Activated naive CD4-positive, alpha-beta T cell treated with anti-CD3 and anti-CD28 coated beads for 36 hours (primary cell): Measurements from ENCODE around the gene ACSL4. TPM values are rescaled to one million over a fixed set of nuclear protein-coding genes. Genes with fewer than 3 reads are reported as not detected.

Experiments used
- CTCF ChIA-PET: fragments of 350-600 bp; sonication (Branson Sonifier 250); formaldehyde crosslinking; loops from one replicate; lab custom pipeline; 2021; ENCODE audit warnings: antibody characterized with exemption; lab: Charles Lee
- DNase-seq: peaks from one replicate; pipeline ENCODE4 v3.0.0-alpha.2; 2020
- H3K27ac Mint-ChIP-seq: one replicate; pipeline ENCODE4 v1.8.0; 2021; ENCODE audit warnings: mild to moderate bottlenecking, mixed read lengths
- H3K27me3 Mint-ChIP-seq: one replicate; pipeline ENCODE4 v1.8.0; 2021; ENCODE audit warnings: low read depth, mixed read lengths
- H3K36me3 Mint-ChIP-seq: one replicate; pipeline ENCODE4 v1.8.0; 2021; ENCODE audit warnings: low read depth, mixed read lengths
- H3K4me1 Mint-ChIP-seq: one replicate; pipeline ENCODE4 v1.8.0; 2021; ENCODE audit warnings: low read depth, mixed read lengths
- H3K4me3 Mint-ChIP-seq: one replicate; pipeline ENCODE4 v1.8.0; 2021; ENCODE audit warnings: mild to moderate bottlenecking, moderate library complexity, mixed read lengths
- H3K9me3 Mint-ChIP-seq: one replicate; pipeline ENCODE4 v1.8.0; 2021; ENCODE audit warnings: mixed read lengths
- intact Hi-C: fragments of 100-400 bp; cut with micrococcal nuclease; formaldehyde crosslinking; loops from one replicate; pipeline ENCODE4 v1.15.1; 2023
- total RNA-seq, 2 experiments: library from RNA; stranded (reverse); gene quantifications; one replicate each; pipeline ENCODE4 v1.2.3, GENCODE V29; 2021

The ACSL4 gene
- total RNA-seq, 2 experiments from 2014 or later: 58.5 to 58.8 TPM

DNA sequence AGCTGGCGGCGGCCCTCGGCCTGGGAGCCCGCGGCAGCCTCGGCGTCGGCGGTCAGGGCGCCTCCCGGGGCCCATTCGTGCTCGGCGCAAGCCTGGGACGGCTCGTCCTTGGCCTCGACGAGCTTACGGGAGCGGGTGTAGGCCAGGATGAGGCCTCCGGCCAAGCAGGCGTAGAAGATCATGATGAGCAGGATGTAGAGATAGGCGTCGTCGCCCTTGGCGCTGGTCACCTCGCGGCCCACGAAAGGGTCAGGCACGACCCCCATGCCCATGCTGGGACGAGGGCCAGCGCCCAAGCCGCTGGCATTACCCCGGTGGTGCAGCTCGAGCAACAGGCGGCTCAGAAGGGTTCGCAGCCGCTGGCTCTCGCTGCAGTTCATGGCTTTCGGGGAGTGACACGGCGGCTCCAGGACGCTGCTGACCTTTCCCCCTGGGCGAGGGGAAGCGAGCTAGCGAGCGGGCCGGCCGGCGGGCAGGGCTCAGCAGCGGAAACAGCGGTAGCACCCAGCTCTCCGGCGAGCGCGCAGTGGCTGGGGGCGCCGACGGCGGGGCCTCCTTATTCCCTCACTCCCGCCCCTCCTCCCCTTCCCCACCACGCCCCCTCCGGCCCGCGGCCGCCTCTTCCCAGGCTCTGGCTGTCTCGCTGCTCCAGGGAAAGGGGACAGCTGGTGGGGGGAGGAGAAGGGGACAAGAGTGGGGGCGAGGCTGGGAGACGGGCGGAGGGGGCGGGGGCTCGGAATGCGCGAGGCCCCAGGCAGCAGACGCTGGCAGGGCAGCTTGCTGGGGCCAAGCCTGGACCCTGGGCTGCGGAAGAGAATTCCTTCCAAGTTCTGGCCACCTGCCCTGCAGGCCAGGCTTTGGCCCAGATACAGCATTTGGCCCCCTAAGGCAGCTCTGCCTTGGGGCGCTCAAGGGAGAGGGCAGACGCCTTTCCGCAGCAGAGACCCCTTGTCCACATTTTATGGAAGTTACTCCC, 108.1 kb downstream of the ACSL4 start, which contains the start of gene KCNE5:
Gene KCNE5 (minus strand): TSS at position 532 of the 976 bp plus-strand sequence. CDS start 152 bp downstream, at position 380.
- intact Hi-C loops: no loop called here
- Mint-ChIP-seq H3K27me3 (peaks cover 7% of the 10 kb centered on the region), H3K4me3 (no peak within 1 kb of the TSS), H3K27ac (no peak within 1 kb of the TSS), H3K4me1 (no peaks in the 10 kb centered on the region), H3K9me3 (no peaks in the 10 kb centered on the region), H3K36me3 (peaks cover 4% of the 10 kb centered on the region)
- no peak for DNase-seq
- CTCF ChIA-PET: interaction anchor here (0.6 to 0.8 kb wide), 2 partner anchors 71 to 224 kb away, joined by 3 read pairs; no protein-coding TSS in a partner anchor

DNA sequence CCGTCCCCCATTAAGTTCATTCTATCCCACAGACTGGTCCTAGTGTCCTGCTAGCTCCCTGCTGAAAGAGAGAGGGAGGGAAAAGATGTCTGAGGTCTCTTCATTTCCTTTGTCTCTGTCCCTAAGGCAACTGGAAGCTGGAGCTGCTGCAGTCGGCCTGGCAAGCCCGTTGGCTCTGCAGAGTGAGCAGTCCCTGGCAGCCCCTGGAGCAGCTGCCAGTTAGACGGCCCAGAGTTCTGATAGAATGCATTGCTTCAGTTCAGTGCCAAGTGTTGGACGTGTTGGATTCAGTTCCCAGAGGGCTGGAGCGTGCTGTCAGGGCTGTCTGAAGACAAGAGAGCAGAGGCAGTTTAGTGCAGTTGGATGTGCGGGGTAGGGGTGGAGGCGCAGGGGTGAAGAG, 109.1 kb downstream of the ACSL4 start:
- intact Hi-C loops: no loop called here
- Mint-ChIP-seq H3K27me3 (peaks cover 7% of the 10 kb centered on the region), H3K4me3 (no peak overlapping the region), H3K4me1 (no peaks in the 10 kb centered on the region), H3K9me3 (no peaks in the 10 kb centered on the region), H3K36me3 (peaks cover 3% of the 10 kb centered on the region), H3K27ac (no peak overlapping the region)
- DNase-seq: no peak
- CTCF ChIA-PET: no interaction called here

DNA sequence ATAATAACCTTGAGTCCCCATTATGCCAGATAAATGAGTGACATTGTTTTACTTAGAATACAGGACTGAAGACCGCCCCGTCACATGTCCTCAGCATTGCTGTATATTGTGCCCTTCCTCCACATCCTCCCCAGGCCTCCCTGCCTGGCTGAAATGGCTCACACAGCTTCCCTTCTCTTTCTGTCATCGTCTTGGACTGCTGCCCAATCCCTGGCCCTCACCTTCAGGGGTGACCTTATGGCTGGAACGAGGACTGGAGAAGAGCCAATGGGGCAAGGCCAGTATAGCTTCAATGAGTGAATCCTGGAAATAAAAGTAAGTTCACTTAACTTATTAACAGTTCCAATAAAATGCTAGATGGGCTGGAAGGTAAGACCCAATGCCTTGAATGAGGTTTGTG, 110.8 kb downstream of the ACSL4 start:
- Mint-ChIP-seq H3K27ac (no peak overlapping the region), H3K4me3 (no peak overlapping the region), H3K36me3 (no peaks in the 10 kb centered on the region), H3K9me3 (no peaks in the 10 kb centered on the region), H3K4me1 (no peaks in the 10 kb centered on the region), H3K27me3 (peaks cover 3% of the 10 kb centered on the region)
- CTCF ChIA-PET: interaction anchor here (1.5 kb wide), 1 partner anchor 269 kb away, joined by 4 read pairs; no protein-coding TSS in a partner anchor
- intact Hi-C loops: no loop called here
- no peak for DNase-seq

DNA sequence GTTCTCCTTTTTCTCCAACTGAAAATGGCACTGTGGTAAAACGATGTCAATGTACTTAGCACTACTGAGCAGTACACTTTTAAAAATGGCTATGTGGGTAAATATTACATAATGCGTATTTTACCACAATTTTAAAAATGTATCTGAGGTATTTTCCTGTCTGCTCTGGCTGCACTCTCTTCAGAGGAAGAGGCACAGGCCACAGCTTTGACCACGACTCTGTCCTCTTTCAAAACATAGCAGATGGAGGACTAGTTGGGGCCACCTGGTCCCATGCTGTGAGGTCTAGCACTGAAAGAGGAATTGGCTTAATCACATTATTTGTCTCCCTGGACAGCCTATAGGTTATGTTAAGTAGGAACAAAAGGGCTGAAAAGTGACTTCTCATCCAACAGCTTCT, 113.3 kb downstream of the ACSL4 start:
- peaks cover 3% of the 10 kb centered on the region for H3K27me3 Mint-ChIP-seq
- no peak overlapping the region for H3K27ac Mint-ChIP-seq
- H3K9me3 Mint-ChIP-seq: no peaks in the 10 kb centered on the region
- DNase-seq: no peak
- H3K36me3 Mint-ChIP-seq: no peaks in the 10 kb centered on the region
- CTCF ChIA-PET: no interaction called here
- no peak overlapping the region for H3K4me3 Mint-ChIP-seq
- intact Hi-C loops: no loop called here
- no peaks in the 10 kb centered on the region for H3K4me1 Mint-ChIP-seq

DNA sequence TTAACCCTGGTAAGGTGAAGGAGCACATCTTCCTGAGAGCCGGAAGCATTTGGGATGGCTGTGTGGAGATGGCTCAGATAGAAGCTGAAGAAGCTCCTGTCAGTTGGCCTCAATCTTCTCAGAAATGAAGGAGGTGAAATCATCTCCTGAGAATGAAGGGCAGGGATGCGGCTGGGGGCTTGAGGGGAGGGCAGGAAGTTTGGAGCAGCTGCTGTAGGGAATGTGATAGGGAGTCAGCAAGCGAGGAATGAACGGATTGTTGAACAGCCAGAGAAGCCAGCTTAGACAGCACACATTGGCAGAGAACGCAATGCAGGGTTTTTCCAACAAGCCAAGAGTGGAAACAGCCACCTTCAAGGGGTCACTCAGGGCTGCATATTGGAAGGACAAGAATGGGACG, 118.1 kb downstream of the ACSL4 start:
- Mint-ChIP-seq H3K27ac (no peak overlapping the region), H3K36me3 (no peaks in the 10 kb centered on the region)

DNA sequence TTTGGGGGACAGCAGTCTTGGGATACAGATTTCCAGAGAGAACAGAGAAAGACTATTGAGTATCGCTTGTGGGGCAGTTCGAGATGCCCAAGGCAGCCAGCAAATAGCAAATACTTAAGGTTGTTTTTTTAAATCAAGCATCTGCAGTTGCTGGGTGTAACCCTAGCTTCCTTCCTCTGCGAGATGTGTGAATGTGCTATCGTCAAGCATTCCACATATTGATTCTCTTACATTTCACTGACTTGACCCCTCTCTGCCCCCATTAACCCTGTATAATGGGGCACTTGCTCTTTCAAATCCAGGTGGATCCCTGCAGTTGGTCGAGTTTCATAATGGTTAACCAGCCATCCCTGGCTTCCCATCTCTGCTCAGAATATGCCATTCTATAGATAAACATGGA, 131.6 kb downstream of the ACSL4 start:
- Mint-ChIP-seq H3K4me1 (no peaks in the 10 kb centered on the region), H3K36me3 (no peaks in the 10 kb centered on the region), H3K27ac (no peak overlapping the region), H3K9me3 (peaks cover 3% of the 10 kb centered on the region), H3K27me3 (peaks cover 22% of the 10 kb centered on the region), H3K4me3 (no peak overlapping the region)
- intact Hi-C loops: no loop called here
- no peak for DNase-seq
- CTCF ChIA-PET: no interaction called here

More for the DNA sequence above, 118.1 kb downstream of the ACSL4 start:
- H3K4me3 Mint-ChIP-seq: no peak overlapping the region
- no peaks in the 10 kb centered on the region for H3K9me3 Mint-ChIP-seq
- CTCF ChIA-PET: interaction anchor here (0.6 kb wide), 1 partner anchor 276 kb away, joined by 5 read pairs; no protein-coding TSS in a partner anchor
- intact Hi-C loops: no loop called here
- no peaks in the 10 kb centered on the region for H3K4me1 Mint-ChIP-seq
- no peaks in the 10 kb centered on the region for H3K27me3 Mint-ChIP-seq
- DNase-seq: no peak

DNA sequence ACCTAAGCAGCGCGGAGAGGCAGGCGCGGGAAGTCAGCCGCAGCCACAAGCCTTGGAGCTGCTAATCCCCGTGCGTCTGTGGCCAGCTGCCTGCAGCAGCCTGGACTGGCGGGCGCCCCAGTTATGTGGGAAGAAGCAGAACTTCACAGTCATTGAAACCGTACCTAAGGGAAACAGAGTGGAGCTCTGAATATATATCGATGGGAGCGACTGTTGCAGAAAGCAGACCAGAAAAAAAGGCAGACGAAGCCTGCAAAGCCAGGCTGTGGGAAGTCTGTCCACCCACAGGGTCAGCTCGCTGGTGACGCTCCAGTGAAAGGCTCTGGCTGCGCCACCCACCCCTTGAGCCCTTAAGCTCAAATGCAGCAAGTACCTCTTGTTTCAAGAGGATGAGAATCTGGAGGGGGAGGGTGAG, 132.8 kb downstream of the ACSL4 start:
- H3K4me1 Mint-ChIP-seq: no peaks in the 10 kb centered on the region
- intact Hi-C loops: no loop called here
- H3K27me3 Mint-ChIP-seq: peaks cover 19% of the 10 kb centered on the region
- DNase-seq: no peak
- CTCF ChIA-PET: no interaction called here
- no peak overlapping the region for H3K4me3 Mint-ChIP-seq
- H3K9me3 Mint-ChIP-seq: no peaks in the 10 kb centered on the region
- no peaks in the 10 kb centered on the region for H3K36me3 Mint-ChIP-seq
- H3K27ac Mint-ChIP-seq: no peak overlapping the region

DNA sequence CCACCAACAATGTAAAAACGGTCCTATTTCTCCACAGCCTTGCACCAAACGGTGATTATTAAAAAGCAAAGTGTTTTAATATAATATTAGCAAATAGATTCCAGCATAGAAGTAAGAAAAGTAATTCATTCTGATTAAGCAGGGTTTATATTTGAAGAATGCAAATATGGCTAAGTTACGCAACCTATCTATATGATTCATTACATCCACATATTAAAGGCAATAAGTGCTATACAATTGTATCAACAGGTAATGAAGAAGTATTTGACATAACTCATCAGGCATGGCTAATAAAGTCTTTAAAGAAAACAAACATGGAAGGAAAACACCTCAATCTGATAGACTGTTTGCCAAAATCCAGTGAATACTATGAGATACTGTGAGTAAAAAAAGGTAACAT, 137.0 kb downstream of the ACSL4 start:
- Mint-ChIP-seq H3K36me3 (no peaks in the 10 kb centered on the region), H3K4me3 (no peak overlapping the region), H3K27ac (no peak overlapping the region), H3K4me1 (no peaks in the 10 kb centered on the region), H3K27me3 (peaks cover 5% of the 10 kb centered on the region), H3K9me3 (no peaks in the 10 kb centered on the region)
- CTCF ChIA-PET: no interaction called here
- DNase-seq: no peak
- intact Hi-C loops: no loop called here

Other genes with a start within 250 kb of the ACSL4 start
- gene NXT2, start 196.4 kb downstream of the ACSL4 start, total RNA-seq: 10 to 100 TPM; 14.8 to 14.9 TPM
- gene KCNE5, start 108.1 kb downstream of the ACSL4 start, total RNA-seq: under 1 TPM in 1 of 2 experiments, not detected in 1; 0.15 TPM